NT2/D1 (cell line): ENCODE results near the gene ASPHD2.

Experiments
- SUZ12 ChIP-seq: IDR thresholded peaks from 2 replicates; pipeline ENCODE4 v1.6.1; 2011; ENCODE audit not compliant: insufficient read length, insufficient read depth; ENCODE audit errors: extremely low read depth
- YY1 ChIP-seq: IDR thresholded peaks from 2 replicates; pipeline ENCODE4 v1.6.1; 2011; ENCODE audit not compliant: insufficient read length, insufficient read depth
- ZNF274 ChIP-seq: IDR thresholded peaks from 2 replicates; pipeline ENCODE4 v1.6.1; 2011; ENCODE audit warnings: mild to moderate bottlenecking, low read depth, low read length

DNA sequence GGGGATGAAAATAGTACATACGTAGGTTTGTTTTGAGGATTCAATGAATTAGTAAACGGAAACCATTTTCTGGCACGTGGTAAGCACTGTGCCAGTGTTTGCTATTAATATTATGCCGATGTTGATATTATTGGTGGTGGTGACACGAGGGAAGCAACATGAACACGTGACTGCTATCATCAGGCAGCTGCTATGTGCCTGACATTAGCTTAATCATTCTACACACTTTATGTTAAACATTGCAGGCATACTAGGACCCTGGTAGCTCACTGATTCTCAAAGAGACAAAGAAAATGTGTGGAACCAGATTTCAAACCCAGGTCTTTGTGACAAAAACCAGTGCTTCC, 55.3 kb downstream of the ASPHD2 start:
- no peak for TF ChIP-seq YY1
- TF ChIP-seq ZNF274: no peak
- no peak for TF ChIP-seq SUZ12
